ENCODE results near the gene MCU.
"Not testable (repeated sequence)": the region's sequence is repeated elsewhere in the genome, so short reads cannot be mapped to it uniquely, and the experiment has no call there.

MCU gene

GRCh38 chr10:72665925-72666324 is 26.0 kb upstream of the MCU start:
- DNase-seq (ENCODE audit: low spot score in 2 of 2), result no peak
- in situ Hi-C loops (cut with MboI; ENCODE audit: low sequenced_read_pairs), result no loop called here

GRCh38 chr10:72667207-72667864 is 24.6 kb upstream of the MCU start:
- in situ Hi-C loops (cut with MboI; ENCODE audit: low sequenced_read_pairs), result no loop called here
- Histone ChIP-seq H3K4me1 (peaks cover 6% of the 10 kb centered on the region; the same call in 1 of the 2 replicates), H3K36me3 (replicated peaks) (no peaks in the 10 kb centered on the region), H3K27me3 (ENCODE audit: low read depth) (no peaks in the 10 kb centered on the region), H3K4me3 (no peak overlapping the region), H3K9me3 (no peaks in the 10 kb centered on the region)
- DNase-seq (ENCODE audit: low spot score in 2 of 2), result no peak

More at GRCh38 chr10:72665925-72666324, 26.0 kb upstream of the MCU start:
- Histone ChIP-seq H3K4me1 (peaks cover 6% of the 10 kb centered on the region; the same call in 1 of the 2 replicates), H3K27me3 (ENCODE audit: low read depth) (no peaks in the 10 kb centered on the region), H3K36me3 (replicated peaks) (no peaks in the 10 kb centered on the region), H3K9me3 (no peaks in the 10 kb centered on the region), H3K4me3 (no peak overlapping the region)

- in situ Hi-C loops (cut with MboI; ENCODE audit: low sequenced_read_pairs), result no loop called here
- Histone ChIP-seq H3K36me3 (replicated peaks) (no peaks in the 10 kb centered on the region), H3K27me3 (ENCODE audit: low read depth) (no peaks in the 10 kb centered on the region)
Measured at GRCh38 chr10:72673280-72673679, 18.7 kb upstream of the MCU start.

GRCh38 chr10:72674174-72674573 is 17.8 kb upstream of the MCU start:
- in situ Hi-C loops (cut with MboI; ENCODE audit: low sequenced_read_pairs); H3K36me3 ChIP-seq (replicated peaks); H3K9me3 ChIP-seq; H3K27me3 ChIP-seq (ENCODE audit: low read depth); DNase-seq (ENCODE audit: low spot score in 2 of 2); H3K4me1 ChIP-seq; H3K4me3 ChIP-seq: not testable (repeated sequence)

More at GRCh38 chr10:72673280-72673679, 18.7 kb upstream of the MCU start:
- no peaks in the 10 kb centered on the region for H3K9me3 ChIP-seq
- H3K4me3 ChIP-seq, result no peak overlapping the region
- H3K4me1 ChIP-seq, result peaks cover 11% of the 10 kb centered on the region
- no peak for DNase-seq (ENCODE audit: low spot score in 2 of 2)

GRCh38 chr10:72679838-72680241 is 12.1 kb upstream of the MCU start:
- H3K9me3 ChIP-seq, result no peaks in the 10 kb centered on the region
- no peaks in the 10 kb centered on the region for H3K36me3 ChIP-seq (replicated peaks)
- DNase-seq (ENCODE audit: low spot score in 2 of 2), result no peak
- in situ Hi-C loops (cut with MboI; ENCODE audit: low sequenced_read_pairs), result no loop called here
- H3K4me1 ChIP-seq, result peaks cover 6% of the 10 kb centered on the region; the same call in 1 of the 2 replicates
- H3K27me3 ChIP-seq (ENCODE audit: low read depth), result no peaks in the 10 kb centered on the region
- H3K4me3 ChIP-seq, result no peak overlapping the region

GRCh38 chr10:72682638-72683037 is 9.3 kb upstream of the MCU start:
- Histone ChIP-seq H3K9me3 (no peaks in the 10 kb centered on the region), H3K27me3 (ENCODE audit: low read depth) (no peaks in the 10 kb centered on the region), H3K4me1 (peaks cover 2% of the 10 kb centered on the region; the same call in 1 of the 2 replicates), H3K36me3 (replicated peaks) (no peaks in the 10 kb centered on the region), H3K4me3 (no peak overlapping the region)
- no peak for DNase-seq (ENCODE audit: low spot score in 2 of 2)
- in situ Hi-C loops (cut with MboI; ENCODE audit: low sequenced_read_pairs), result no loop called here

- no peak for DNase-seq (ENCODE audit: low spot score in 2 of 2)
- Histone ChIP-seq H3K27me3 (ENCODE audit: low read depth) (no peaks in the 10 kb centered on the region), H3K36me3 (replicated peaks) (no peaks in the 10 kb centered on the region), H3K9me3 (no peaks in the 10 kb centered on the region), H3K4me3 (no peak overlapping the region), H3K4me1 (peaks cover 6% of the 10 kb centered on the region)
- in situ Hi-C loops (cut with MboI; ENCODE audit: low sequenced_read_pairs), result no loop called here
Measured at GRCh38 chr10:72685264-72685921, 6.5 kb upstream of the MCU start.

- H3K4me1 ChIP-seq, result peaks cover 11% of the 10 kb centered on the region
- H3K9me3 ChIP-seq; H3K27me3 ChIP-seq (ENCODE audit: low read depth); H3K36me3 ChIP-seq (replicated peaks); in situ Hi-C loops (cut with MboI; ENCODE audit: low sequenced_read_pairs); DNase-seq (ENCODE audit: low spot score in 2 of 2); H3K4me3 ChIP-seq: not testable (repeated sequence)
Measured at GRCh38 chr10:72686430-72686829, 5.5 kb upstream of the MCU start.

- Histone ChIP-seq H3K4me1 (peaks cover 14% of the 10 kb centered on the region), H3K36me3 (replicated peaks) (no peaks in the 10 kb centered on the region), H3K9me3 (no peaks in the 10 kb centered on the region), H3K4me3 (no peak overlapping the region), H3K27me3 (ENCODE audit: low read depth) (no peaks in the 10 kb centered on the region)
- DNase-seq (ENCODE audit: low spot score in 2 of 2), result peak; percentile 39 to 62
- in situ Hi-C loops (cut with MboI; ENCODE audit: low sequenced_read_pairs), result no loop called here
Measured at GRCh38 chr10:72687035-72687434, 4.9 kb upstream of the MCU start.

GRCh38 chr10:72688208-72688651 is 3.7 kb upstream of the MCU start:
- no peaks in the 10 kb centered on the region for H3K9me3 ChIP-seq
- H3K27me3 ChIP-seq (ENCODE audit: low read depth), result no peaks in the 10 kb centered on the region
- no peaks in the 10 kb centered on the region for H3K36me3 ChIP-seq (replicated peaks)
- DNase-seq (ENCODE audit: low spot score in 2 of 2), result no peak
- in situ Hi-C loops (cut with MboI; ENCODE audit: low sequenced_read_pairs), result no loop called here
- peaks cover 17% of the 10 kb centered on the region for H3K4me1 ChIP-seq
- H3K4me3 ChIP-seq, result no peak overlapping the region

GRCh38 chr10:72689660-72690059 is 2.3 kb upstream of the MCU start:
- peaks cover 31% of the 10 kb centered on the region for H3K4me1 ChIP-seq
- in situ Hi-C loops (cut with MboI; ENCODE audit: low sequenced_read_pairs), result loop anchor here (10.0 kb wide), 1 partner anchor 325 kb away; no protein-coding TSS in a partner anchor

GRCh38 chr10:72690071-72690755 is 1.7 kb upstream of the MCU start:
- Histone ChIP-seq H3K4me1 (peaks cover 37% of the 10 kb centered on the region), H3K9me3 (no peaks in the 10 kb centered on the region), H3K36me3 (replicated peaks) (no peaks in the 10 kb centered on the region), H3K27me3 (ENCODE audit: low read depth) (no peaks in the 10 kb centered on the region), H3K4me3 (no peak overlapping the region)
- DNase-seq (ENCODE audit: low spot score in 2 of 2), result peak in 1 of 2 experiments; percentile 18
- in situ Hi-C loops (cut with MboI; ENCODE audit: low sequenced_read_pairs), result loop anchor here (10.0 kb wide), 1 partner anchor 325 kb away; no protein-coding TSS in a partner anchor

More at GRCh38 chr10:72689660-72690059, 2.3 kb upstream of the MCU start:
- H3K4me3 ChIP-seq, result no peak overlapping the region
- no peak for DNase-seq (ENCODE audit: low spot score in 2 of 2)
- no peaks in the 10 kb centered on the region for H3K9me3 ChIP-seq
- no peaks in the 10 kb centered on the region for H3K27me3 ChIP-seq (ENCODE audit: low read depth)
- no peaks in the 10 kb centered on the region for H3K36me3 ChIP-seq (replicated peaks)

- Histone ChIP-seq H3K4me3 (peak overlapping the region; percentile 68), H3K4me1 (peaks cover 42% of the 10 kb centered on the region)
- no peak for DNase-seq (ENCODE audit: low spot score in 2 of 2)
Measured at GRCh38 chr10:72691470-72691862, 477 bp upstream of the MCU start.

GRCh38 chr10:72692744-72692993 is 726 bp downstream of the MCU start:
- Histone ChIP-seq H3K4me1 (peaks cover 40% of the 10 kb centered on the region), H3K27me3 (ENCODE audit: low read depth) (no peaks in the 10 kb centered on the region), H3K36me3 (replicated peaks) (no peaks in the 10 kb centered on the region), H3K4me3 (peak overlapping the region; percentile 68), H3K9me3 (no peaks in the 10 kb centered on the region)
- in situ Hi-C loops (cut with MboI; ENCODE audit: low sequenced_read_pairs), result loop anchor here (10.0 kb wide), 1 partner anchor 328 kb away; no protein-coding TSS in a partner anchor
- no peak for DNase-seq (ENCODE audit: low spot score in 2 of 2)

More at GRCh38 chr10:72691470-72691862, 477 bp upstream of the MCU start:
- in situ Hi-C loops (cut with MboI; ENCODE audit: low sequenced_read_pairs), result loop anchor here (10.0 kb wide), 1 partner anchor 327 kb away; no protein-coding TSS in a partner anchor
- no peaks in the 10 kb centered on the region for H3K27me3 ChIP-seq (ENCODE audit: low read depth)
- no peaks in the 10 kb centered on the region for H3K9me3 ChIP-seq
- no peaks in the 10 kb centered on the region for H3K36me3 ChIP-seq (replicated peaks)

All from HAP-1 (cell line).